GM10248 (cell line): ENCODE data around the gene CDV3.
"Not testable (repeated sequence)": the region's sequence is repeated elsewhere in the genome, so short reads cannot be mapped to it uniquely, and the experiment has no call there.

Source experiments
- CTCF ChIA-PET: fragments of 300-600 bp; sonication (Branson Sonifier 250); formaldehyde crosslinking; extraction: SDS; loops from one replicate; lab custom pipeline; 2021; ENCODE audit warnings: antibody characterized with exemption; lab: Yijun Ruan, JAX
- POLR2A ChIA-PET: fragments of 350-650 bp; sonication (Branson Sonifier 250); formaldehyde crosslinking; extraction: SDS; loops from one replicate; lab custom pipeline; 2020; ENCODE audit warnings: antibody characterized with exemption; lab: Yijun Ruan, JAX
- DNase-seq: peaks from one replicate; pipeline ENCODE4 v3.0.0; 2012; ENCODE audit errors: extremely low spot score
- CTCF ChIP-seq: IDR thresholded peaks from 2 replicates; pipeline ENCODE4 v1.5.1; 2012; ENCODE audit warnings: mild to moderate bottlenecking, low read depth; ENCODE audit errors: extremely low read depth, missing control alignments, control extremely low read depth

The CDV3 gene

DNA sequence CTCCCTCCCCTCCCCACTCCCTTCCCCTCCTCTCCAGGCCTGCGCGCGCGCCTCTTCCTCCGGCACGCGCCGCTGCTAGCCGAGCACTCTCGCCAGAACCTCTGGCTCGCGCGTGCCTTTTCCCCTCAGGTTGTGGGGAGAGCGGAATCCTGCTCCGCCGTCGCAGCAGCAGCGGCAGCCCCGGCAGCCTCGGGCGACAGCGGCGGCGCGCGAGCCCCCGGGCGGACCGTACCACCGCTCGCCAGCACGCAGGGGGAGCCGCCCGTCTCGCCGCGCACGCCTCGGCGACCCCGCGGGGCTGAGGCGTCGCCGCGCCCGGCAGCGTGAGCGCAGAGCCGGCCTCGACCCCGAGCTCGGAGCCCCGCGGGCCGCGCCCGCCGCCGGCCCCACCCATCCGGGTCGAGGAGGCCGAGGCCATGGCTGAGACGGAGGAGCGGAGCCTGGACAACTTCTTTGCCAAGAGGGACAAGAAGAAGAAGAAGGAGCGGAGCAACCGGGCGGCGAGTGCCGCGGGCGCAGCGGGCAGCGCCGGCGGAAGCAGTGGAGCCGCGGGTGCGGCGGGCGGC is at the start of gene CDV3:
Gene CDV3 (plus strand): TSS at position 58 of the 566 bp plus-strand sequence. CDS start 359 bp downstream, at position 417.
- DNase-seq = no peak
- CTCF ChIA-PET = interaction anchor here (0.7 to 3.9 kb wide), 14 partner anchors 10 to 847 kb away, joined by 3 to 19 read pairs (median 4); no protein-coding TSS in a partner anchor
- no peak for TF ChIP-seq CTCF
- POLR2A ChIA-PET = interaction anchor here (0.7 to 2.3 kb wide), 11 partner anchors 11 to 126 kb away, joined by 3 to 12 read pairs (median 3); no protein-coding TSS in a partner anchor

DNA sequence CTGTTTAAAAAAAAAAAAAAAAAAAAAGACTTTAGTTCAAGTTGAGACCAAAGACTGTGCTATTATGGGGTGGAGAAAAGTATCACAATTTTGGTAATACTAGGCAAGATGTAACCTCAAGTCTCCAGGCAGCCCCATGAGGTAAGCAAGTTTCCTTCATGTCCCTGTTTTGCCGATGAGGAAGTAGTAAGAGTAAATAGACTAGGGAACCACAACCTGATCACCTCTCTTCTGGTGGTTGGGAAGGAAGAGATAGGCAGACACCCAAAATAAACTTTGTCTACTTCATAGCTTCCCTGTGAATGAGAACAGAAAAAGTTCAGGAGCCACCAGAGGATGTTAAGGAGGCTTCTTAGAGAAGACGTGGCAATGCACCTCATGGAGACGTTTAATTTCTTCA is 49.7 kb upstream of the CDV3 start:
- POLR2A ChIA-PET = interaction anchor here (0.7 kb wide), 1 partner anchor 16 kb away, joined by 9 read pairs; no protein-coding TSS in a partner anchor
- CTCF ChIA-PET = interaction anchor here (2.6 kb wide), 1 partner anchor 13 kb away, joined by 9 read pairs; no protein-coding TSS in a partner anchor
- not testable (repeated sequence) for DNase-seq

GRCh38 chr3:133525435-133525834 is 48.1 kb upstream of the CDV3 start:
- ChIA-PET POLR2A (no interaction called here), CTCF (interaction anchor here (1.5 to 2.6 kb wide), 2 partner anchors 11 to 37 kb away, joined by 3 to 9 read pairs; no protein-coding TSS in a partner anchor)
- no peak for DNase-seq
- no peak for TF ChIP-seq CTCF

- DNase-seq = no peak
- ChIA-PET POLR2A (no interaction called here), CTCF (interaction anchor here (0.8 to 2.2 kb wide), 4 partner anchors 17 to 35 kb away, joined by 3 to 6 read pairs (median 4); no protein-coding TSS in a partner anchor)
- no peak for TF ChIP-seq CTCF
Measured at GRCh38 chr3:133527081-133527715, 46.3 kb upstream of the CDV3 start.

DNA sequence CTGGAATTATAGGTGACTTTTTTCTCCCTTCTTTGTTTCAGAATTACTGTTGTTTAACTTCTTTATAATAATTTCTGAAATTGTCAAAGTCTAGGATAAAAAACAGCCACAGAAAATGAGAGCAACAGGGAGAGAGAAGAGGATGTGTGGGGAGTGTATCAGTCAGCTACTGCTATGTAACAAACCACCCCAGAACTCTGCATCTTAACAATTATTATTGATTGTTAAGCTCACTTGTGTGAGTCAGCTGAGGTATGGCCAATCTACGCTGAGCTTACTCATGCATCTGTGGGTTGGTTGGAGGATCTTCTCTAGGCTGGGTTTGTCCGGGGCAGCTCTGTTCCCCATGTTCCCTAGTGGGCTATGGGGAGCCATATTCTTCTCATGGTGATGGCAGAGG is 43.7 kb upstream of the CDV3 start:
- TF ChIP-seq CTCF = no peak
- CTCF ChIA-PET = interaction anchor here (0.6 kb wide), 1 partner anchor 21 kb away, joined by 3 read pairs; no protein-coding TSS in a partner anchor
- POLR2A ChIA-PET = interaction anchor here (0.7 kb wide), 1 partner anchor 40 kb away, joined by 3 read pairs; no protein-coding TSS in a partner anchor
- DNase-seq = no peak

- ChIA-PET CTCF (no interaction called here), POLR2A (no interaction called here)
- TF ChIP-seq CTCF = no peak
- DNase-seq = no peak
Measured at GRCh38 chr3:133531981-133532380, 41.5 kb upstream of the CDV3 start.

DNA sequence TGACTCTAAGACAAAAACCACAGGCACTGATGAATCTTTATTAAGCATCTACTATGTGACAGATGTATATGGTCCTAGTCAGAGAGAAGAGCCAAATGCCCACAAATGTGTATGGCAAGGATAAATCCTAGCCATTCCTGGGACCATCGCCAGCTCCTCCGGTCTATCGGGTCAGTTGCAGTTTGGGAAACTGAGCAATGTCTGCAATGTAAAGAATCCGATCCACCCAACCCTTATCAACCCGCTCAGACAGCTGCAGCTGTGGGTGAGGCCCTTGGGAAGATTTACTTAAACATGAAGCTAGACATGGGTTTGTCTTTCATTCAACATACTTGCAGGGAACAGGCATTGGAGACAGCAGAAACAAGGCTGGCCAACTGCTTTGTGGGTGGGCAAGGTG is 40.5 kb upstream of the CDV3 start:
- no peak for TF ChIP-seq CTCF
- no peak for DNase-seq
- ChIA-PET POLR2A (no interaction called here), CTCF (no interaction called here)
